Measurements from ENCODE around the gene MAN1C1. TPM values are rescaled to one million over a fixed set of nuclear protein-coding genes. Genes with fewer than 3 reads are reported as not detected.
A peak's percentile ranks its signal among the peaks of the same experiment; 100 is the strongest.

Gene MAN1C1
- total RNA-seq: 4.1 and 5.0 TPM in 2 replicates

GRCh38 chr1:25616095-25616986 lies at the start of gene MAN1C1:
MAN1C1 (plus strand) TSS chr1:25616791; CDS start chr1:25617798, 1,007 bp downstream.
- intact Hi-C loops (cut with micrococcal nuclease): no loop called here
- Mint-ChIP-seq H3K27me3 (ENCODE audit: low read depth) (peaks cover 72% of the 10 kb centered on the region), H3K9me3 (no peaks in the 10 kb centered on the region), H3K4me3 (ENCODE audit: low read depth) (peak within 1 kb of the TSS; percentile 50), H3K27ac (no peak within 1 kb of the TSS), H3K4me1 (ENCODE audit: low read depth) (peaks cover 47% of the 10 kb centered on the region), H3K36me3 (ENCODE audit: low read depth) (no peaks in the 10 kb centered on the region)
- DNase-seq (ENCODE audit: low spot score): peak; percentile 80

- DNase-seq (ENCODE audit: low spot score): no peak
- Mint-ChIP-seq H3K4me1 (ENCODE audit: low read depth) (peaks cover 17% of the 10 kb centered on the region), H3K9me3 (no peaks in the 10 kb centered on the region), H3K27ac (no peak overlapping the region), H3K36me3 (ENCODE audit: low read depth) (peaks cover 3% of the 10 kb centered on the region), H3K4me3 (ENCODE audit: low read depth) (no peak overlapping the region), H3K27me3 (ENCODE audit: low read depth) (peaks cover 3% of the 10 kb centered on the region)
- intact Hi-C loops (cut with micrococcal nuclease): no loop called here
Measured at GRCh38 chr1:25567710-25568089, 48.9 kb upstream of the MAN1C1 start.

DNA sequence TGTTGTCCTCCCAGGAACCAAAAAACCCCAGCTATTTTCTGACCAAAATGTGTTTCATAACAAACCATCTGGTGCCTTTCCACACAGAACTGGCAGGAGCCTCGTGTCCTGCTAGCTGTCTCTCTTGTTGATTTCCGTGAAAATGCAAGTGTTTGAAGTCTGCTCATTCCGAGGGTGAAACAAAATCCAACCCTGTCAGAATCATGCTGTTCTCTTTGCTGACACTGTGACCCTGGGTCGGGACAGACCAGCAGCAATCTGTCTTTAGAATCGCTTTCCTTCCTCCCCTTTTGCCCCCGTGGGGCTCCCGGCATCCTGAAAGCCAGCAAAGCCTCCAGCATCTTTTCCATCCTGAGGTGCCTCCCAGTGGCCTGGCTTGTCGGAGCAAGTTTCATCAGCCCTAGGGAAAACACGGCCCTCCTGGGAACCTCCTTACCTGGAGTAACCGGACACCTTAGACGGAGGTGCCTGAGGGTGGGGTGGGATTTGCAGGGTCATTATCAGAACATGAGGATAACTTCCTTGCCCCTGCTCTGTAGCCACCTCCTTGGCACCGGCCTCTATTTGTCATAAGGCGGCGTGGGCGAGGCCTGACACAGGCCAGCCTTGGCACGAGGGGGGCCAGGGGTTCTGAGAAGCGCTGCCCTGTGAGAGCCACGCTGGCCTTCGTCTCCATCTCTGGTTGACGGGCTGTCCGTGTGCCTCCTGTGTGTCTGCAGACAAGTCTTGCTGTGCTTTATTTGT lies 48.3 kb upstream of the MAN1C1 start:
- intact Hi-C loops (cut with micrococcal nuclease): no loop called here
- H3K9me3 Mint-ChIP-seq: no peaks in the 10 kb centered on the region
- no peak overlapping the region for H3K27ac Mint-ChIP-seq
- peaks cover 3% of the 10 kb centered on the region for H3K36me3 Mint-ChIP-seq (ENCODE audit: low read depth)
- peaks cover 12% of the 10 kb centered on the region for H3K4me1 Mint-ChIP-seq (ENCODE audit: low read depth)
- H3K27me3 Mint-ChIP-seq (ENCODE audit: low read depth): peaks cover 4% of the 10 kb centered on the region
- no peak for DNase-seq (ENCODE audit: low spot score)
- H3K4me3 Mint-ChIP-seq (ENCODE audit: low read depth): no peak overlapping the region

- H3K27me3 Mint-ChIP-seq (ENCODE audit: low read depth): peaks cover 4% of the 10 kb centered on the region
- no peaks in the 10 kb centered on the region for H3K9me3 Mint-ChIP-seq
- no peak overlapping the region for H3K4me3 Mint-ChIP-seq (ENCODE audit: low read depth)
- intact Hi-C loops (cut with micrococcal nuclease): no loop called here
- no peak for DNase-seq (ENCODE audit: low spot score)
- H3K36me3 Mint-ChIP-seq (ENCODE audit: low read depth): peaks cover 3% of the 10 kb centered on the region
- H3K27ac Mint-ChIP-seq: no peak overlapping the region
- H3K4me1 Mint-ChIP-seq (ENCODE audit: low read depth): peaks cover 12% of the 10 kb centered on the region
Measured at GRCh38 chr1:25568834-25569596, 47.6 kb upstream of the MAN1C1 start.

GRCh38 chr1:25569597-25570396 lies 46.8 kb upstream of the MAN1C1 start:
- Mint-ChIP-seq H3K27ac (no peak overlapping the region), H3K27me3 (ENCODE audit: low read depth) (peaks cover 4% of the 10 kb centered on the region), H3K4me1 (ENCODE audit: low read depth) (peaks cover 12% of the 10 kb centered on the region), H3K9me3 (no peaks in the 10 kb centered on the region), H3K4me3 (ENCODE audit: low read depth) (no peak overlapping the region), H3K36me3 (ENCODE audit: low read depth) (peaks cover 3% of the 10 kb centered on the region)
- intact Hi-C loops (cut with micrococcal nuclease): no loop called here
- no peak for DNase-seq (ENCODE audit: low spot score)

GRCh38 chr1:25570798-25571521 lies 45.6 kb upstream of the MAN1C1 start:
- Mint-ChIP-seq H3K27ac (no peak overlapping the region), H3K27me3 (ENCODE audit: low read depth) (peaks cover 4% of the 10 kb centered on the region), H3K9me3 (no peaks in the 10 kb centered on the region), H3K4me1 (ENCODE audit: low read depth) (peaks cover 3% of the 10 kb centered on the region), H3K36me3 (ENCODE audit: low read depth) (peaks cover under 1% of the 10 kb centered on the region), H3K4me3 (ENCODE audit: low read depth) (no peak overlapping the region)
- no peak for DNase-seq (ENCODE audit: low spot score)
- intact Hi-C loops (cut with micrococcal nuclease): no loop called here

GRCh38 chr1:25571522-25571970 lies 45.0 kb upstream of the MAN1C1 start:
- peaks cover 4% of the 10 kb centered on the region for H3K27me3 Mint-ChIP-seq (ENCODE audit: low read depth)
- no peak overlapping the region for H3K4me3 Mint-ChIP-seq (ENCODE audit: low read depth)
- no peaks in the 10 kb centered on the region for H3K4me1 Mint-ChIP-seq (ENCODE audit: low read depth)
- no peak overlapping the region for H3K27ac Mint-ChIP-seq
- H3K9me3 Mint-ChIP-seq: no peaks in the 10 kb centered on the region
- no peaks in the 10 kb centered on the region for H3K36me3 Mint-ChIP-seq (ENCODE audit: low read depth)
- intact Hi-C loops (cut with micrococcal nuclease): no loop called here
- DNase-seq (ENCODE audit: low spot score): no peak

DNA sequence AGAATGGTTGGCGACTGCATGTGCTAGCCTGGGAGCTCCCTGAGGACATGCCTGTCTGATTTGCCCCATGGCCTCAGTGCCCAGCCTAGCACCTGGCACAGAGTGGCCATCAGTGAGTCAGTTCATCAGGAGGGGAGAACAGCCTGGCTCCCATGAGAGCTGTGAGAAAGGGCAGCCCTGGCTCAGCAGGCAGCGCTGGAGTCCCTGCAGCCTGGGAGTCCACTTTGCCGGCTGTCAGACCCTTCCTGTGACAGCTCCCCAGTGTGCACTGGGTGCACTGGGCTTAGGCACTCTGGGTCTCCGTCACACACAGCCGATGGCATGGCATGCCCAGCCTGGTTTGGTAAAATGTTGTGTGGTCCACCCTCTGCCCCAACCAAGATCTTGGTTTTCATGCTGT lies 44.5 kb upstream of the MAN1C1 start:
- no peak for DNase-seq (ENCODE audit: low spot score)
- Mint-ChIP-seq H3K4me1 (ENCODE audit: low read depth) (no peaks in the 10 kb centered on the region), H3K36me3 (ENCODE audit: low read depth) (no peaks in the 10 kb centered on the region), H3K9me3 (no peaks in the 10 kb centered on the region), H3K4me3 (ENCODE audit: low read depth) (no peak overlapping the region), H3K27ac (no peak overlapping the region), H3K27me3 (ENCODE audit: low read depth) (peaks cover 4% of the 10 kb centered on the region)
- intact Hi-C loops (cut with micrococcal nuclease): no loop called here

- Mint-ChIP-seq H3K27me3 (ENCODE audit: low read depth) (peaks cover 4% of the 10 kb centered on the region), H3K9me3 (no peaks in the 10 kb centered on the region), H3K4me3 (ENCODE audit: low read depth) (no peak overlapping the region), H3K27ac (no peak overlapping the region), H3K36me3 (ENCODE audit: low read depth) (no peaks in the 10 kb centered on the region), H3K4me1 (ENCODE audit: low read depth) (no peaks in the 10 kb centered on the region)
- intact Hi-C loops (cut with micrococcal nuclease): no loop called here
- DNase-seq (ENCODE audit: low spot score): peak; percentile 29
Measured at GRCh38 chr1:25572708-25573590, 43.6 kb upstream of the MAN1C1 start.

DNA sequence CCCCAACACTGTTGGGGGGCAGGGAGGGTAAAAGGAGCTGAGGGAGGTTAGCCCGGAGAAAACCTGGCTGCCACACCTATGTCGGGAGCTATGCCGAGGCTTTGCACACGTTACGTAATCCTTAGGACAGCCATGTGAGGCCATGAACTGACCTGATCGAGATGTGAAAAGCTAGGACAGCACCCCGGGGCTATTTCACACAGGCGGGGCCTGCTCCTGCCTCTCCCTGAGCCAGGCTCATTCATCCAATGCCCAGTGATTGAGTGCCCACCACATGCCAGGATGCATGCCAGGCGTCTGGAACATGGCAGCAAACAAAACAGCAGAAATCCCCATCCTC lies 43.0 kb upstream of the MAN1C1 start:
- no peaks in the 10 kb centered on the region for H3K36me3 Mint-ChIP-seq (ENCODE audit: low read depth)
- no peak for DNase-seq (ENCODE audit: low spot score)
- H3K27ac Mint-ChIP-seq: no peak overlapping the region
- no peaks in the 10 kb centered on the region for H3K4me1 Mint-ChIP-seq (ENCODE audit: low read depth)
- intact Hi-C loops (cut with micrococcal nuclease): no loop called here
- no peak overlapping the region for H3K4me3 Mint-ChIP-seq (ENCODE audit: low read depth)
- H3K9me3 Mint-ChIP-seq: no peaks in the 10 kb centered on the region
- H3K27me3 Mint-ChIP-seq (ENCODE audit: low read depth): peaks cover 4% of the 10 kb centered on the region

DNA sequence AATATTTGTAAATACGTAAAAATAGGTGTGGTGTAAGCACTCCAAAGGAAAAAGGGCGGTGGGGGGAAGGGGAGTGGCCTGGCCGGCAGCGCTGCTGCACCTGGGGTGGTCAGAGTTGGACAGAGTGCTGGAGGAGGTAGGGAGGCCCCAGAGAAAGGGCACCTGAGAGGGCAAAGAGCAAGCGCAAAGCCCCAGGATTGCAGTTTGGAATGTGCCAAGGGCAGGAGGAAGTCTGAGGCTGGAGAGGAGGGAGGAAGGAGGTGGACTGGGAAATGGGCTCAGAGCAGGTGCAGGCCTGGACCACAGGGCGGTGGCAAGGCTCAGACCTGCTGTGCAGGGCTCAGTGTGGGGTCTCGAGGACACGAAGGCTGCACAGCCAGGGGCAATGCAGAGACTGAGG lies 42.6 kb upstream of the MAN1C1 start:
- H3K36me3 Mint-ChIP-seq (ENCODE audit: low read depth): no peaks in the 10 kb centered on the region
- no peak overlapping the region for H3K4me3 Mint-ChIP-seq (ENCODE audit: low read depth)
- H3K9me3 Mint-ChIP-seq: no peaks in the 10 kb centered on the region
- intact Hi-C loops (cut with micrococcal nuclease): no loop called here
- DNase-seq (ENCODE audit: low spot score): no peak
- no peaks in the 10 kb centered on the region for H3K4me1 Mint-ChIP-seq (ENCODE audit: low read depth)
- no peak overlapping the region for H3K27ac Mint-ChIP-seq
- peaks cover 7% of the 10 kb centered on the region for H3K27me3 Mint-ChIP-seq (ENCODE audit: low read depth)
